Activated gamma-delta T cell (primary cell): Measurements from ENCODE around the gene ITIH2.
"Not testable (repeated sequence)": the region's sequence is repeated elsewhere in the genome, so short reads cannot be mapped to it uniquely, and the experiment has no call there.

Source experiments
- DNase-seq: peaks from one replicate; lab custom pipeline; 2025; lab: John Stamatoyannopoulos, UW

ITIH2 gene

DNA sequence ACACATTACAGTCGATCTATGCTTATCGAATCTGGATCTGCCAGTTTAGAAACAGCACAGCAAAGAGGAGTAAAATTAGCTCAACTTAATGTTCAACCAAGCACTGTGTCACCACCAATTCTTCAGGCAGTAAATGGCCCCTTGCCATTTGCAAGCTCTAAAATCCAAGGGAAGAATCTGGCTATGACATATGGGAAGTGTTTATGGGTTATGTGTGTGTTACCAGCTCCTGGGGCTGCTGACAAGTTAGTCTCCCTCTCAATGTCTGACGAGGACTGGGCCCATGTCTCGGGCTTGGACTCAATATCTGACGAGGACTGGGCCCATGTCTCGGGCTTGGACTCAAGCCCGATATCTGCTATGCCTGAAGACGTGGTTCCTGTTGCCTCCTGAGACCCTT is 5.7 kb upstream of the ITIH2 start:
- no peak for DNase-seq

- DNase-seq, result no peak
Observed at GRCh38 chr10:7700577-7701125, 2.5 kb upstream of the ITIH2 start.

GRCh38 chr10:7701158-7701742 is 1.9 kb upstream of the ITIH2 start:
- no peak for DNase-seq

DNA sequence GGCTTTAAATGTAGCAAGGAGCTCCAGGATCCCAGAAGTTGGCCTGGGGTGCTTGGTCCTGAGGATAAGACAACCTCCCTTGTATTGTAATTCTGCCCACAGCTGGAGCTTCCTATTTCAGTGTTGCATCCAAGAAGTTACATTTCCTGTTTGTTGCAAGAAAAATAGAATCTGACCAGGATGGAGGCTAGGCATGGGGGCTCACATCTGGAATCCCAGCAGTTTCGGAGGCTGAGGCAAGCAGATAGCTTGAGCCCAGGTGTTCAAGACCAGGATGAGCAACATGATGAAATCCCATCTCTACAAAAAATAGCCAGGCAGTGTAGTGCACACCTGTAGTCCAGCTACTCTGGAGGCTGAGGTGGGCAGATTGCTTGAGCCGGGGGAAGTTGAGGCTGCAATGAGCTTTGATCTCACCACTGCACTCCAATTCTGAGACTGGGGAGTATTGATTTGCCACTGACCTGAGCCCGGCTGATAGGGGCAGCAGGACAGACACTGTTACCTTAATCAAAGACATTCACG is 766 bp upstream of the ITIH2 start:
- DNase-seq, result no peak

GRCh38 chr10:7704071-7705016 is 1.2 kb downstream of the ITIH2 start:
- no peak for DNase-seq

DNA sequence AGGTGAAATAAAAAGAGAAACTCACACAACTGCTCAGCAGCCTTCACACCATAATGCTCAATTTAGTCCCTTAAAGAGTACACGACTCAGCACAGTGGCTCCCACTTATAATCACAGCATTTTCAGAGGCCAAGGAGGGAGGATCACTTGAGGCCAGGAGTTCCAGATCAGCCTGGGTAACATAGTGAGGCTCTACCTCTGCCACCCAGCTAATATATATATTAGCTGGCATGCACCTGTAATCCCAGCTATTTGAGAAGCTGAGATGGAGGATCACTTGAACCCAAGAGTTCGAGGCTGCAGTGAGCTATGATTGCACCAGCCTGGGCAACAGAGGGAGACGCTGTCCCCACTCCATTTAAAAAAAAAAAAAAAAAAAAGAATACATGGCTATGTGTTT is 2.2 kb downstream of the ITIH2 start:
- DNase-seq, result no peak

GRCh38 chr10:7706534-7707073 is 3.5 kb downstream of the ITIH2 start:
- DNase-seq, result no peak

DNA sequence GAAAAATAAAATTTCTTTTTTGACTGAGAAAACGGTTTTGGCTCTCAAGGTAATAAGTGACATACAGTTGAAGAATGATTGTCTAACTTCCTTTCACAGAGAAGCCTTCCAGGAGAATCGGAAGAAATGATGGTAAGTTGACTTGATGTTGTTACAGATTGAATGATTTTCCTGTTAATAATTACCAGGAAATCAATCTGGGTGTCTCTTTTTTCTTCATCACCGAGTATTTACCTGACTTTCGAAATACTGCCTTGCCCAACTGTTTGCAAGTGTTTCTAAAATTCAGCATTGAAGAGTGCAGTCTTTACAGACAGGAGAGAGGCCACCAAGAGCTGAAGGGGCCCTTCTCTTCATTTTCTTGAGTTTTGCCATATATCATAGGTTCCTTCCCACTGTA is 4.0 kb downstream of the ITIH2 start:
- DNase-seq, result no peak

- DNase-seq, result no peak
Observed at GRCh38 chr10:7707858-7708622, 4.9 kb downstream of the ITIH2 start.

DNA sequence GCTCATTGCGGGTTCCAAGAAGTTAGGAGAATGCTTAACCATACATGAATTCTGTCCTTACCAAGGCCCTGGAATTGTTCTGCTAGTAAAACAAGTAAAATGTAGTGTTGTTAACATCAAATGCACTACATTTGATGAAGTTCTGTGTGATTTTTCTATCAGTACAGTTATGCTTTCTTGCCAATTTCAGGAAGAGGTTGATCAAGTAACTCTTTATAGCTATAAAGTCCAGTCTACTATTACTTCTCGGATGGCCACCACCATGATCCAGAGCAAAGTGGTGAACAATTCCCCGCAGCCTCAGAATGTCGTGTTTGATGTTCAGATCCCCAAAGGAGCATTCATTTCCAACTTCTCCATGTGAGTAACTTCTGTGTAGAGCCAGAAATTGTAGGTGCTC is 5.7 kb downstream of the ITIH2 start:
- DNase-seq, result no peak

- DNase-seq, result no peak
Observed at GRCh38 chr10:7710446-7710845, 7.3 kb downstream of the ITIH2 start.

GRCh38 chr10:7711075-7711474 is 8.0 kb downstream of the ITIH2 start:
- DNase-seq, result not testable (repeated sequence)

GRCh38 chr10:7715515-7715914 is 12.4 kb downstream of the ITIH2 start:
- DNase-seq, result no peak

DNA sequence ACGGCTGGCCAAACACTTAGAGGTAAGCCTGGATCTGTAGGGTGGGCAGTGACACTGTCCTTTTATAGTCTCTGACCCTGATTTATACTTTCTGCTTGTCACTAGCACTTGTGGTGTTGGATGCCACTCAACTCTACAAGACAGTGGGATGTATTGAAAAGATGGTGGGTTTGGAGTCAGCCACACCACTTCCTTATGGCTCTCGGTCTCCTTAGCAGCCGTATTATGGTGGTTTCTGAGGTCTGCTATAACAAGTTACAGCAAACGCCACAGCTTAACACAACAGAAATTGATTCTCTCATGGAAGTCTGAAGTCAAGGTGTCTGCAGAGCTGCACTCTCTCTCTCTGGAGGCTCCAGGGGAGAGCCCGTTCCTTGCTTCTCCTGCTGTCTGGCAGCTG is 14.7 kb downstream of the ITIH2 start:
- no peak for DNase-seq

- DNase-seq, result no peak
Observed at GRCh38 chr10:7718685-7719084, 15.6 kb downstream of the ITIH2 start.

GRCh38 chr10:7720478-7720877 is 17.4 kb downstream of the ITIH2 start:
- DNase-seq, result no peak

GRCh38 chr10:7722927-7723529 is 19.9 kb downstream of the ITIH2 start:
- no peak for DNase-seq

DNA sequence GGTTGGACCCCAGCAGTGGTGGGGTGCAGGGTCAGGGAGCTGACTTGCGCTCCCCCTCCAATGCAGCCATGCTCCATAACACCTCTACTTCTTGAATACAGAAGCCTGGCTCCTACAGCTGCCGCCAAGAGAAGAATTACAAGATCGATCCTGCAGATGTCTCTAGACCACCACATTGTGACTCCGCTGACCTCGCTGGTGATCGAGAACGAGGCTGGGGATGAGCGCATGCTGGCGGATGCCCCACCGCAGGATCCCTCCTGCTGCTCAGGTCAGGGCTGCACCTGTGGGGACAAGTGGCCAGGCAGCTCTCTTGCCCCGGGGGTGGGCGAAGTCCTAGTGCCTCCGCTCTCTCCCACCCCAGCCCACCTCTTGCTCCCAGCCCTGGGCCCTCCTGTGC is 31.7 kb downstream of the ITIH2 start:
- no peak for DNase-seq

DNA sequence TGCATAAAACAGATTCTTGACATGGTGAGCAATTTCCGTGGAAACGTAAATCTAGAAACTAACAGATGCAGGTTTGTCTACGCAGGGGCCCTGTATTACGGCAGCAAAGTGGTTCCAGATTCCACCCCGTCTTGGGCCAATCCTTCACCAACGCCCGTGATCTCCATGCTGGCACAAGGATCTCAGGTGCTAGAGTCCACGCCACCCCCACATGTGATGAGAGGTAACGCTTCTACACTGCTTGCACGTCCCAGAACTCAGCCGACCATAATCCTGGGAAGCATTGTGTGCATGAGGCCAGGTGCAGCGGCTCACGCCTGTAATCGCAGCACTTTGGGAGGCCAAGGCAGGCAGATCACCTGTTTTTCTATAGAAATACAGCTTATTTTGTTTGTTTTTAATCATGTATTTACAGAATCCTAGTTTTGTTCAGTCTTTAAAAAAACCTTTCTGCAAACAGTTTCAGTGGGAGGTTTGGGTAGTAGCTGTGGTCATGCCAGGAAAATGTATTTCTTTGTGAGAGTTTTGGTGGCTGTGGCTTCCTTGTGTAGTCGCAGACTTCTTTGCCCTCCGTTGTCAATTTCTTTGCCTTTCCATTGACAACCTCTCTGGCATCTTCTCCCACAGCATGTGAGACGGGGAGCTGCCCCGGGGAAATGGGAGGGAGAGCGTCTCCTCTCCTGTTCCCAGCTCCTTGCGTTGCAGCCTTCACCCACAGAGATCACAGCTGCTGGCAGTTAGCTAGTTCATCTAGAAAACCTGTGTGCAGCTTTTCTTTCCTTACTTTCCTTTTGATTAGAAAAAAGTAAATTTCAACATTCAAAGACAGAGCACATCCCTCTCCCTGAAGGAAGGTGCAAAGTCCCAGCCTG is 35.7 kb downstream of the ITIH2 start:
- no peak for DNase-seq

GRCh38 chr10:7744307-7744706 is 41.2 kb downstream of the ITIH2 start:
- no peak for DNase-seq
